ENCODE results near the gene ARVCF.
A peak's percentile ranks its signal among the peaks of the same experiment; 100 is the strongest.

ARVCF gene

DNA sequence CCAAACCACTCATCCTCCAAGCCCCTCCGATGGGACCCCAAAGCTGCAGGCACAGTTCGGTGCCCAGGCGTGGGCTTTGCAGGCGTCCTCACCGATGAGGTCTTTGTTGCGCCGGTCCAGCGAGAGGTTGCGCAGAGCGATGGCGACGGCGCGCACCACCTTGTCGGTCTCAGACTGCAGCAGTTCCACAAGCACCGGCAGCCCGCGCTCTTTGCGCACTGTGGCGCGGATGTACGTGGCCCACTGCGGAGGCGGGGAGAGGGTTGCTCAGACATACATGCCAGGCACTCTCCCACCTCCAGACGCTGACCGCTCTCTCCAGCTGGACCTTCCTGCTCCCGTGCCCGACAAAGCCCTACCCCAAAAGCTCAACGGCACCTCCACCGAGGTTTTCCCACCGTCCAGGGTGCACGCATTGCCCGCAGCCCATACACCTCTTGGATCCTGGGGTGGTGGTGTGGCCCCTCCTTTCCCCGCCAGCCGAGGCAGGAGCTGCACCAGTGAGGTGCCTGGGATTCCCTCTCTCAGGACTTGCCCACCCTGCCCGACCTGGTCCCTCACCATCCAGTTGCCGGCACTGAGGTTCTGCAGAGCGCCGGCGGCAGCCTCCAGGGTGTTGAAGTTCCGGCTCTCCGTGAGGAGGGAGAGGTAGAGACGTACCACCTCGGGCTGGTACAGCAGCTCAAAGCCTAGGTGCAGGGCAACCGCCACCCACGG lies 42.9 kb downstream of the ARVCF start:
- no peak for DNase-seq (ENCODE audit: low read depth)

DNA sequence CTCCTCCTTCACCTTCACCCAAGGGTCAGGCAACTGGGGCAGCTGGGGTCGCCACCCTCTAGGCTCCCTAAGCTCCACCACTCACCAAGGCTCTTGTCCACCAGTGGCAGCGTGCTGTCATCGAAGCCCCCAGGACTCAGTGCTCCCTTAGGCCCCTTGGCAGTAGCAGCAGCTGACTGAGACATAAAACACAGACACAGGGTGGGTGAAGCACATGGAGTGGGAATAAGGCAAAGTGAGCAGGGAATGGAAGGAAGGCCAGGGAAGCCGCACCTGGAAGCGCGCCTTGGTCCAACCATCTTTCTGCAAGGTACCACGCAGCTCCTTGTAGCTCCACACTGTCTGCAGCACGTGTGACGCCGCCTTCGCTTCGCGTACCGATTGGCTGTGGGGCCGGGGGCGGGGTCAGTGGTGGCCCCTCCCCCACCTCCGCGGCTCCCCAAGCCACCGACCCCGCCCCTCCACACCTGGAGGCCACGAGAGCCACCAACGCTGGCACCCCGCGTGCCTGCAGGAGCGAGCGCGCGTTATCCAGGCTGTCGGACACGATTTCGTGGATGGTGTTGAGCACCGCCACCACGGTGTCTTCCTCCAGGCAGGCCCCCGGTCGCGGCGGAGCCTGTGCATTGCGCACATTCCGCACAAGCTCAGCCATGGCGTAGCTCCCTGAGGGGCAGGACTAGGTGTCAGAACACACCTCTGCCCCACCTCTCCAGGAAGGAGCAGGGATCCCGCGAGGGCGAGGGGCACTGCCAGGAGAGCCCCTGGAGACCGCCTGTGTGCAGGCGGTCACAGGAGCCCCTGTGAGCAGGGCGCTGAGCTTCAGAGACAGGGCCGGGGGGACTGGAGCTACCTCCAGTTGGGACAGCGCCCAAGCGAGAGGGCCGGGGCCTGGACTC lies 43.7 kb downstream of the ARVCF start:
- no peak for DNase-seq (ENCODE audit: low read depth)

GRCh38 chr22:19972251-19972650 lies 44.4 kb downstream of the ARVCF start:
- no peak for DNase-seq (ENCODE audit: low read depth)

DNA sequence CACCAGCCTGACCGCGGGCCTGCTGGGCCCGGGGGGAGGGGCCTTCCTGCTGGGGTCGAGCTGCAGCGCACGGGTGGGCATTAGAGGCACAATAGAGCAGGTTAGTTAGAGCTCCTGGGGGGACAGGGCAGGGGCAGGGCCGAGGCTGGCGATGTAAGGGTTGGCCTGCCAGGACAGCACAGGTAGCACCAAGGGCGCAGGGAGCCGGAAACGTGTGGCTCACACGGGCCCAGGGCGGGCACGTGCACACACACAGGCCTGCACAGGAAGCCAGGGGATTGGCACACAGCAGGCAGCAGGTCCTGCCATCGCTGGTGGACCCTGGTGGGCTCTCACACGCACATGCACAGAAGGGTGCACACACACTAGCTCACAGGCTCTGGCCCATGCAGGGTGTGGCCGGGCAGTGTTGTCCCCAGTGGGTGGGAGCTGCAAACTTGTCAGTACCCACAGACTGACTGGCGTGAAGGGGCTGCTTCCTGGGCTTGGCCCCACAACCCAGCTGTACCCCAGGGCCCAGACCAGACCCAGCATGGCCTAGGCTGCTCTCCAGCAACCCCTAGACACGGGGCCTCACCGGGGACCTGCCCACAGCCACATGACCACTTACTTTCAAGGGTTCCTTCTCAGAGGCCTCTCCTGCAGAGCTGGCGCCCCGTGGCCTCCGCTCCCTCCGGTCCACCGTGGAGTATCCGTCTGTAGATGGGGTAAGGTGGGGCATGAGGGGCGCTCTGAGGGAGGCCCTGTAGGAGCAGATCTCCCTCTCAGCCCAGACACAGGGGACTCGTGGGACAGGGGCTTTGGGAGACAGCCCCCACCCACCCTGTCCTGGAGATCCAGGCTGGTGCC lies 45.1 kb downstream of the ARVCF start:
- DNase-seq (ENCODE audit: low read depth): no peak

DNA sequence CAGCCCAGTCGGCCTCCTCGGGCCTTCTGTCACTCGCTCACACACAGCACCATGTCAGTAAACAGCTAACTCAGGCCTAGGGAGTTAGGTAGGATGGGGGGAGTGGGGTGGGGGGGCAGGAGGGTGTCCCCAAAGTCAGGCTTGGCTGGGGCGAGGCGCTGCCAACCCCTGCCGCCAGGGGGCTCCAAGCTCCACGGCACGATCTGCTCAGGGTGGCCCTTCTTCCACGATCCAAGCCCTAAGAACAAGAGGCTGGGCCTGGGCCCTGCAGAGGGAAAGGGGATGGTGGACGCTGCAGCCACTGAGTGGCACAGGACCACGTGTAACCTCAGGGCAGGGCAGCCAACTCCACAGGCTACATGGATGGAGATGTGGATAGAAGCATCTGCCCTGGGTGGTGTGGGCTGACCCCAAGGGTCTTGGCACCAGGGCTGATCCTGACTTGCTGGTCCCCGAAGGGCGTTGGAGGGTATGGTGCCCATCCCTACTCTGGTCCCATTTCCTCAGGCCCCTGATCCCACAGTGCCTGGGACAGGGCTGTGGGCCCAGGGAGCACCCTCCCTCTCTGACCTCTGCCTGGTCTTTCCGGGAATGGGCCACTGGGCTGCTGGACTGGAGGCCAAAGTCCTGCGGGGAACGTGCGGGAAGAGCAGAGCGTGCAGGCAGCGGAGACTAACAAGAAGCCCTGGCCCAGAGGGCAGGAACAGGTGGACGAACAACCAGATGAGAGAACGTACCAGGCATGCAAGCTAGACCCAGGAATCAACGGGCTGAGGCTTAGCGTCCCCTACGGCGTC lies 45.9 kb downstream of the ARVCF start:
- DNase-seq (ENCODE audit: low read depth): peak; percentile 68

DNA sequence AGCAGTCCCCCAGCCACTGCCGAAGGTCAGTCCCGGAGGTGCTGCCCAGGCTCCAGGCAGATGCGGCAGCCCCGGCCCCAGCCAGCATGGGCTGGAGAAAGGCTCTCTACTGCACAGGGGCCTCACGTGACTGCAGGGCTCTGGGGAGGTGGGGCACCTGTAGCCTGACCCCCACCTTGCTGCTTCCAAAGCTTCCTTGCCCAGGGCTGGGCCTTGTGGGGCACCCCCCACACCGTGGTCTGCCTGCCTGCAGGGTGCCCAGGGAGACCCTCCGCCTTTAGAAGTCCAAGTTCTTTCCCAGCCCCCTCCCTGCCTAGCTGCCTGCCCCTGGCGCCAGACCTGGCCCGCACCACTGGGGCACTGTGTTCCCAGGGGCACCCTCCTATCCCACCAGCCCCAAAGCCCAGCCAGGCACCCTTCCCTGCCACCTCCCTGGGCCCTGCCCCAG lies 46.6 kb downstream of the ARVCF start:
- no peak for DNase-seq (ENCODE audit: low read depth)

- no peak for DNase-seq (ENCODE audit: low read depth)
These were observed 47.3 kb downstream of the ARVCF start for GRCh38 chr22:19969141-19969928.

DNA sequence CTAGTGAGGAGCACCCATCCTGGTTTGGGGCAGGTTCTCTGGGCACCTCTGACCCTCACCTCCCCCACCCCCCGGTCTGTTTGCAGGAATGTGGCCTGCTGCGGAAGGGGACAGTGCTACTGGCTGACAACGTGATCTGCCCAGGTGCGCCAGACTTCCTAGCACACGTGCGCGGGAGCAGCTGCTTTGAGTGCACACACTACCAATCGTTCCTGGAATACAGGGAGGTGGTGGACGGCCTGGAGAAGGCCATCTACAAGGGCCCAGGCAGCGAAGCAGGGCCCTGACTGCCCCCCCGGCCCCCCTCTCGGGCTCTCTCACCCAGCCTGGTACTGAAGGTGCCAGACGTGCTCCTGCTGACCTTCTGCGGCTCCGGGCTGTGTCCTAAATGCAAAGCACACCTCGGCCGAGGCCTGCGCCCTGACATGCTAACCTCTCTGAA lies 48.2 kb downstream of the ARVCF start:
- no peak for DNase-seq (ENCODE audit: low read depth)

DNA sequence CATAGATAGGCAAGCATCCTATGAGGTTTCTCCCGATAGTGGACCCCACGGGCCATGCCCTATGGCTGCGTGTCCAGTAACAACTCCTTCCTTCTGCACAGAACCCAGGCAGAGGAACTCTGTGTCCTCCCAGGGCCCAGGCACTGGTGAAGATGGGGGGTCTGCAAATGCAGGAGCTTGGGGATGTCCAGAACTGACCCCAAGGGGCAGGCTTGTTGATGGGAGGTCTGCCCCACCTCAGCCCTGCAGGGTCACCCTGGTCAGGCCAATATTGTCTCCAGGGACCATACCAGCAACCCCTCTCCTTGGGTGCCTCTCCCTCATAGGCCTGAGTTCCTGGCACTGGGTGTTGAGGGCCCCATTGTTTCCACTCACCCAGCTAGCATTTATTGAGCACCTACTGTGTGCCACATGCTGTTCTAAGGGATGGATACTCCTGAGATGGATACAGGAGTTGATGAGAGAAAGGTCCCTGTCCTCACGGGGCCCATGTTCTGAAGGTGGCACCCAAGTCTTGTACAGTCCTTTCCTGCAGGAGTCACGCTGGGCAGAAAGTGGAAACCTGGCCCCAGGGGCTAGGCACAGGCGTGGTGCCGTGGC lies 48.7 kb downstream of the ARVCF start:
- DNase-seq (ENCODE audit: low read depth): no peak

- DNase-seq (ENCODE audit: low read depth): no peak
These were observed 49.5 kb downstream of the ARVCF start for GRCh38 chr22:19966908-19967750.

DNA sequence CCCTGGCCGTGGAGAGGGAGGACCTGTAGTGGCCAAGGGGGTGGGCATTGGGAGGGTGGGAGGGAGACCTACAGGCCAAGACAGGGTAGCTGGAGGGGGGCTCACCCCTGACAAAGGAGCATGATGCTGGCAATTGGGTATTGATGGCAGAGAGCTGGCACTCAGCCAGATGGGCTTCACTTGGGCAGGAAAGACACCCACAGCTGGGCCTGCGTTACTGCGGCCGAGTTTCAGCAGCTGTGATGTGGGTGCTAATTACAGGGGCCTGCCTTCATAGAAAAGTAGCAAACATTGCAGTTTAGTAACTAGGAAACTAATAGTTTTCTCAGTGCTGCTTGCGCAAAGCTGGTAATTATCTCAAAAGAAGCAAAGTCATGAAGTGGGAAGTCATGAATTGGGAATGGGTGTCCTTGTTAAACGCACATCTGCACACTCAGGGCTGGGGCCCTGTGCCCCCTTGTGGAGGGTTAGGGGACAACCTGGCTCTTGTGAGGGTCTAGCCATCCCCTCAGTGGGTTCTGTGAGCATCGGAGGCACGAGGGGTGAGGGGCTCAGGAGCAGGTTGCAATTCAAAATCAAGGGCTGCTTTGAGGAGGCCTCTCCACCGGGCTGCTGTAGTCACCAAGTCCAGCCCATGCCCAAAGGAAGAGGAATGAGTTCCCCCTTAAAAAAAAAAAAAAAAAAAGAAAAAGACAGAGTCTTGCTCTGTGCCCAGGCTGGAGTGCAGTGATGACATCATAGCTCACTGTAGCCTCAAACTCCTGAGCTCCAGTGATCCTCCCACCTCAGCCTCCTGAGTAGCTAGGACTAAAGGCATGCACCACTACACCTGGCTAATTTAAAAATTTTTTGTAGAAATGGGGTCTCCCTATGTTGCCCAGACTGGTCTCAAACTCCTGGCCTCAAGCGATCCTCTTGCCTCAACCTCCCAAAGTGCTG lies 50.6 kb downstream of the ARVCF start:
- DNase-seq (ENCODE audit: low read depth): no peak

DNA sequence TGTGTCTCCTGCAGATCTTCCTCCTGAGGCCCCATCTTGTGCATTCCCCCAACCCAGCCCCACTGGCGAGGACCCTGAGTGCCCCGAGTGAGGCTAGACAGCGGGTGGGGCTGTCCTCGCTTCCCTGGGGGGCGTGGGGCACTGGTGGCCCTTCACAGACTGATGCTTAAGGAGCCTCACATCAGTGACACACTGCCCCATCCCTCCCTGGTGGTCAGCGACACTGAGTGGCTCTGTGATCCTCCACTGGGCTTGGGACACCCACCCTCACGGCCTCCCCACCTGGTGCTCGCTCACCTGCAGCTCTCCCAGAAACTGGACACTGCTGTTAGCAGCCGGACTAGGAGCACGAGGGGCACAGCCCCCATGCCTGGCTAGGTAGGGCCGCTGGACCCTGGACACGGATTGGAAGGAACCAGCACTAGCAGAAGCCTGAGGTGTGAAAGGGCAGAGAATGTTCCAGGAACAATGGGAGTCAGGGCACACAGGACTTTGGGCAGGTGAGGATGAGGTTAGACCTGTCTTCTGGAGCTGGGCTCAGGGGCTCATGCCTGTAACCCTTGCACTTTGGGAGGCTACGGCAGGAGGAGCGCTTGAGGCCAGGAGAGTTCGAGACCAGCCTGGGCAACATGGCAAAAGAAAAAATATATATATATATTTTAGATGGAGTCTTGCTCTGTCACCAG lies 51.8 kb downstream of the ARVCF start:
- no peak for DNase-seq (ENCODE audit: low read depth)

DNA sequence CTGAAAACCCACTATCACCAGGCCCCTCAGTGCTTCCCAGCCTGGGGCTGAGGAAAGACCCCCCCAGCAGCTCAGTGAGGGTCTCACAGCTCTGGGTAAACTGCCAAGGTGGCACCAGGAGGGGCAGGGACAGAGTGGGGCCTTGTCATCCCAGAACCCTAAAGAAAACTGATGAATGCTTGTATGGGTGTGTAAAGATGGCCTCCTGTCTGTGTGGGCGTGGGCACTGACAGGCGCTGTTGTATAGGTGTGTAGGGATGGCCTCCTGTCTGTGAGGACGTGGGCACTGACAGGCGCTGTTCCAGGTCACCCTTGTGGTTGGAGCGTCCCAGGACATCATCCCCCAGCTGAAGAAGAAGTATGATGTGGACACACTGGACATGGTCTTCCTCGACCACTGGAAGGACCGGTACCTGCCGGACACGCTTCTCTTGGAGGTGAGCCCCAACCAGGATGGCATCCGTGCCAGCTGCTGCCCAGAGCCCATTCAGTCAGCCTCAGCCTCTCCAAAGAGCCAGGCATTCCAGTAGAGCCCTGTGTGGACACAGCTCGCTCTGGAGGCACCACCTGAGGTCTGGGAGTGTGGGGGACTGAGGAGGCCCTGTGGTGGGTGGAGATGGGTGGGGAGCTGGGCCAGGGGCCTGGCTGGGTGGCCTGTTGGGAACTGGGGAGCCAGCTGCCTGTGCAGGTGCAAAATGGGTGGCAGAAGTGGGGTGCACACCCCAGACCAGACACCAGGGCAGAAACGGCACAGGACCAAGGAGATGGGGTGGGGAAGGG lies 52.6 kb downstream of the ARVCF start:
- no peak for DNase-seq (ENCODE audit: low read depth)

DNA sequence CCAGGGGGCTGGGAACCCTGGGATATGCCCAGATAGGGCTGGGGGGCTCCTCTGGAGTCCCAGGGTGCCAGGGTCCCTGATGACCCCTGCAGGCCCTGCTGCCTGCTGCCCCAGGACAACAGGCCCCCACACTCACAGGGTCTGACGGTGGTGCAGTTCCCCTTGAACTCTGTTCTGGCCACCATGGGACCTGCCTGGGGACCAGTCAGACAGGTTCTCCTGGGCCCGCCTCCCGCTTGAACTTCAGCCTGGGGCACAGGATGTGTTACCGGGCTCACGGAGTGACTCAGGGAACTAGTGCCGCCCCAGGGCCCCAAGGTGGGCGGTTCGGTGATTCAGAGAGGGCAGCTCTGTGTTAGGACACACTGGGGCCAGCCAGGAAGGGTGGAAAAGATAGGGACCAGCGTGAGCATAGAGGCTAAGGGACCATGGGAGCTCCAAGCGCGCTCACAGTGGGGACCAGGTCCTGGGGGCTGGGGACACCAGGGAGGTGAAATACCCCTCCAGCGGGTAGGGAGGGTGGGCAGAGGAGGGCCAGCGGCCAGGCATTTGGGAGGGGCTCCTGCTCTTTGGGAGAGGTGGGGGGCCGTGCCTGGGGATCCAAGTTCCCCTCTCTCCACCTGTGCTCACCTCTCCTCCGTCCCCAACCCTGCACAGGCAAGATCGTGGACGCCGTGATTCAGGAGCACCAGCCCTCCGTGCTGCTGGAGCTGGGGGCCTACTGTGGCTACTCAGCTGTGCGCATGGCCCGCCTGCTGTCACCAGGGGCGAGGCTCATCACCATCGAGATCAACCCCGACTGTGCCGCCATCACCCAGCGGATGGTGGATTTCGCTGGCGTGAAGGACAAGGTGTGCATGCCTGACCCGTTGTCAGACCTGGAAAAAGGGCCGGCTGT lies 53.5 kb downstream of the ARVCF start:
- DNase-seq (ENCODE audit: low read depth): no peak

DNA sequence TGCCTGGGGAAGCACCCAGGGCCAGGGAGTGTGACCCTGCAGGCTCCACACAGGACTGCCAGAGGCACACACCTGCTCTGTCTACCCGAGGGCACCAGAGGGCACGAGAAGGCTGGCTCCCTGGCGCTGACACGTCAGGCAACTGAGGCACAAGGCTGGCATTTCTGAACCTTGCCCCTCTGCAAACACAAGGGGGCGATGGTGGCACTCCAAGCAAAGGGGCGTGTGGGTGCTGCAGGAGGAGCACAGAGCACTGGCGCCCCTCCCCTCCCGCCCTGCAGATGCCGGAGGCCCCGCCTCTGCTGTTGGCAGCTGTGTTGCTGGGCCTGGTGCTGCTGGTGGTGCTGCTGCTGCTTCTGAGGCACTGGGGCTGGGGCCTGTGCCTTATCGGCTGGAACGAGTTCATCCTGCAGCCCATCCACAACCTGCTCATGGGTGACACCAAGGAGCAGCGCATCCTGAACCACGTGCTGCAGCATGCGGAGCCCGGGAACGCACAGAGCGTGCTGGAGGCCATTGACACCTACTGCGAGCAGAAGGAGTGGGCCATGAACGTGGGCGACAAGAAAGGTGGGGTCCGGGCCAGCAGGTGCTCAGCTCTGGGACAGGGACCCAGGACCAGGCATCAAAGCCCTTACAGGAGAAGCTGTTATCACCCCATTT lies 54.2 kb downstream of the ARVCF start:
- DNase-seq (ENCODE audit: low read depth): no peak

Data from stimulated activated CD8-positive, alpha-beta memory T cell treated with anti-CD3 and anti-CD28 coated beads, Interleukin-15, amount 100 ng/mL, for 1 hour (primary cell).